Smooth muscle cell (in vitro differentiated cells): ENCODE results near the gene ITM2C. TPM values are rescaled to one million over a fixed set of nuclear protein-coding genes. Genes with fewer than 3 reads are reported as not detected.

Experiments
- DNase-seq: peaks from one replicate; lab custom pipeline; 2025; ENCODE audit not compliant: unreplicated experiment; lab: John Stamatoyannopoulos, UW
- H2AFZ ChIP-seq: fragments of 200-600 bp; sonication (generic); 2 replicates; pipeline ENCODE4 v1.6.0; 2016; ENCODE audit warnings: antibody characterized with exemption, low read depth, mild to moderate bottlenecking
- H3F3A ChIP-seq: fragments of 200-600 bp; sonication (generic); 2 replicates; pipeline ENCODE4 v1.6.0; 2017; ENCODE audit warnings: antibody characterized with exemption, low read depth
- H3K27ac ChIP-seq: fragments of 200-600 bp; sonication (generic); 2 replicates; pipeline ENCODE4 v1.5.1; 2016; ENCODE audit warnings: low read depth, mild to moderate bottlenecking
- H3K27me3 ChIP-seq: fragments of 200-600 bp; sonication (generic); 2 replicates; pipeline ENCODE4 v1.6.1; 2016; ENCODE audit warnings: low read depth, mild to moderate bottlenecking
- H3K36me3 ChIP-seq: fragments of 200-600 bp; sonication (generic); 2 replicates; pipeline ENCODE4 v1.5.1; 2016; ENCODE audit warnings: low read depth
- H3K4me1 ChIP-seq: fragments of 200-600 bp; sonication (generic); 2 replicates; pipeline ENCODE4 v1.5.1; 2016; ENCODE audit warnings: low read depth
- H3K4me2 ChIP-seq: fragments of 200-600 bp; sonication (generic); 2 replicates; pipeline ENCODE4 v1.6.0; 2016; ENCODE audit warnings: mild to moderate bottlenecking
- H3K4me3 ChIP-seq: fragments of 200-600 bp; sonication (generic); 2 replicates; pipeline ENCODE4 v1.5.1; 2016; ENCODE audit warnings: mild to moderate bottlenecking
- H3K79me2 ChIP-seq: fragments of 200-600 bp; sonication (generic); 2 replicates; pipeline ENCODE4 v1.6.0; 2016; ENCODE audit warnings: low read depth, mild to moderate bottlenecking
- H3K9ac ChIP-seq: fragments of 200-600 bp; sonication (generic); 2 replicates; pipeline ENCODE4 v1.6.0; 2016; ENCODE audit warnings: low read depth
- H3K9me3 ChIP-seq: fragments of 200-600 bp; sonication (generic); replicated peaks from 2 replicates; pipeline ENCODE4 v1.5.1; 2016; ENCODE audit warnings: low read depth
- H4K20me1 ChIP-seq: fragments of 200-600 bp; sonication (generic); 2 replicates; pipeline ENCODE4 v1.6.0; 2016; ENCODE audit warnings: low read depth
- CTCF ChIP-seq: fragments of 200-600 bp; sonication (generic); IDR thresholded peaks from 2 replicates; pipeline ENCODE4 v1.5.1; 2017; ENCODE audit warnings: borderline replicate concordance, mild to moderate bottlenecking, antibody characterized with exemption; ENCODE audit not compliant: insufficient read depth, poor library complexity, severe bottlenecking
- WGBS: methylation state at CpG from one replicate; pipeline ENCODE4 v1.1.7; 2016; ENCODE audit warnings: low lambda C conversion rate; 5-methylcytosine and 5-hydroxymethylcytosine counted together
- polyA plus RNA-seq: library from polyadenylated mRNA; unstranded; fragments of >200 nt; fragmentation: Nextera tagmentation; extraction: Ambion mirVana; gene quantifications from 2 replicates; pipeline ENCODE4 v1.2.1, GENCODE V29; 2016
- total RNA-seq: library from RNA; depleted of rRNA; stranded (reverse); fragments of >200 nt; gene quantifications from 2 replicates; pipeline ENCODE4 v1.2.3, GENCODE V29; 2014

Gene ITM2C
- total and polyA plus RNA-seq, 2 experiments from 2014 or later: 344 to 600 TPM

- WGBS: 96% methylated on average over 12 of the region's 13 CpGs
- no peak for TF ChIP-seq CTCF
- DNase-seq: no peak
Measured at GRCh38 chr2:230873661-230874401, 9.1 kb downstream of the ITM2C start.

GRCh38 chr2:230874456-230874855 is 9.7 kb downstream of the ITM2C start:
- H3F3A ChIP-seq: no peaks in the 10 kb centered on the region
- H3K9ac ChIP-seq: no peak overlapping the region
- peaks cover 73% of the 10 kb centered on the region for H4K20me1 ChIP-seq
- H3K4me1 ChIP-seq: peaks cover 18% of the 10 kb centered on the region
- no peaks in the 10 kb centered on the region for H3K27me3 ChIP-seq
- 92% methylated on average over 11 of the region's 11 CpGs for WGBS
- H3K9me3 ChIP-seq: no peaks in the 10 kb centered on the region
- no peak for TF ChIP-seq CTCF
- no peak overlapping the region for H2AFZ ChIP-seq
- H3K4me2 ChIP-seq: no peak overlapping the region
- H3K36me3 ChIP-seq: no peaks in the 10 kb centered on the region
- H3K79me2 ChIP-seq: peaks cover 45% of the 10 kb centered on the region
- H3K27ac ChIP-seq: no peak overlapping the region
- DNase-seq: no peak
- no peak overlapping the region for H3K4me3 ChIP-seq

More at GRCh38 chr2:230873661-230874401, 9.1 kb downstream of the ITM2C start:
- no peaks in the 10 kb centered on the region for H3K36me3 ChIP-seq
- H3K27me3 ChIP-seq: no peaks in the 10 kb centered on the region
- no peak overlapping the region for H2AFZ ChIP-seq
- H3K9ac ChIP-seq: no peak overlapping the region
- no peaks in the 10 kb centered on the region for H3F3A ChIP-seq
- no peak overlapping the region for H3K27ac ChIP-seq
- H3K4me3 ChIP-seq: no peak overlapping the region
- H3K79me2 ChIP-seq: peaks cover 45% of the 10 kb centered on the region
- H3K4me1 ChIP-seq: peaks cover 24% of the 10 kb centered on the region
- no peak overlapping the region for H3K4me2 ChIP-seq
- H4K20me1 ChIP-seq: peaks cover 79% of the 10 kb centered on the region
- H3K9me3 ChIP-seq: no peaks in the 10 kb centered on the region

GRCh38 chr2:230874876-230875275 is 10.1 kb downstream of the ITM2C start:
- Histone ChIP-seq H3K9me3 (no peaks in the 10 kb centered on the region), H3K79me2 (peaks cover 40% of the 10 kb centered on the region), H3K27ac (no peak overlapping the region), H3K9ac (no peak overlapping the region), H3K36me3 (no peaks in the 10 kb centered on the region), H3K4me3 (no peak overlapping the region), H4K20me1 (peaks cover 69% of the 10 kb centered on the region), H3K4me2 (no peak overlapping the region), H3F3A (no peaks in the 10 kb centered on the region), H3K4me1 (peaks cover 14% of the 10 kb centered on the region), H2AFZ (no peak overlapping the region), H3K27me3 (no peaks in the 10 kb centered on the region)
- no peak for DNase-seq
- 97% methylated on average over 10 of the region's 10 CpGs for WGBS
- TF ChIP-seq CTCF: no peak
